H1 (cell line): ENCODE measurements around the gene PLA2G10.
"Not testable (repeated sequence)": the region's sequence is repeated elsewhere in the genome, so short reads cannot be mapped to it uniquely, and the experiment has no call there.

Source experiments
- CTCF ChIP-seq, 3 experiments: IDR thresholded peaks; 1 replicate in 2 of 3; 2 replicates in 1 of 3; pipeline versions ENCODE4 v1.5.1 to v1.6.1; 2011; ENCODE audit warnings: low read length in 3 of 3, mild to moderate bottlenecking in 3 of 3, inconsistent platforms in 2 of 3, low read depth in 1 of 3, moderate library complexity in 1 of 3; ENCODE audit not compliant: insufficient read depth in 1 of 3; ENCODE audit errors: control extremely low read depth in 1 of 3
- EP300 ChIP-seq, 2 experiments: IDR thresholded peaks; 1 replicate in 1 of 2; 2 replicates in 1 of 2; pipeline ENCODE4 v1.6.1; 2011 to 2012; ENCODE audit warnings: low read depth in 2 of 2, low read length in 2 of 2, mild to moderate bottlenecking in 2 of 2, borderline replicate concordance in 1 of 2, inconsistent platforms in 1 of 2, moderate library complexity in 1 of 2
- EZH2 ChIP-seq: fragments of 200-600 bp; sonication (generic); IDR thresholded peaks from 2 replicates; pipeline ENCODE4 v1.7.1; 2012; ENCODE audit warnings: low read depth, mild to moderate bottlenecking, moderate library complexity, low read length, inconsistent platforms; ENCODE audit not compliant: severe bottlenecking
- GTF2F1 ChIP-seq: IDR thresholded peaks from 2 replicates; pipeline ENCODE4 v1.6.1; 2012; ENCODE audit warnings: low read depth, low read length, improper control_type of control experiment, borderline replicate concordance
- HDAC2 ChIP-seq, 2 experiments: fragments of 300-600 bp in 1 of 2; sonication (generic) in 1 of 2; IDR thresholded peaks; 2 replicates each; pipeline ENCODE4 v1.6.1; 2011 to 2012; ENCODE audit warnings: low read depth in 2 of 2, low read length in 2 of 2, mild to moderate bottlenecking in 2 of 2, moderate library complexity in 2 of 2, borderline replicate concordance in 1 of 2, inconsistent platforms in 1 of 2
- JUN ChIP-seq: IDR thresholded peaks from 2 replicates; pipeline ENCODE4 v1.6.1; 2011; ENCODE audit warnings: low read depth, mild to moderate bottlenecking, improper control_type of control experiment, low read length
- KDM1A ChIP-seq: fragments of 200-600, 300-600 bp; sonication (generic); IDR thresholded peaks from 2 replicates; pipeline ENCODE4 v1.7.1; 2016; ENCODE audit warnings: mild to moderate bottlenecking, low read length, borderline replicate concordance
- POLR2A ChIP-seq, 2 experiments: IDR thresholded peaks; 1 replicate in 1 of 2; 2 replicates in 1 of 2; pipeline ENCODE4 v1.6.1; 2011; ENCODE audit warnings: low read depth in 2 of 2, low read length in 2 of 2, mild to moderate bottlenecking in 2 of 2; ENCODE audit errors: control extremely low read depth in 1 of 2
- SRF ChIP-seq: IDR thresholded peaks from 2 replicates; pipeline ENCODE4 v1.6.1; 2011; ENCODE audit warnings: mild to moderate bottlenecking, low read depth, low read length, moderate library complexity
- TF ChIP-seq, protein P1 (sequence below): IDR thresholded peaks from 2 replicates; pipeline ENCODE4 v1.6.1; 2012; ENCODE audit warnings: inconsistent platforms

GRCh38 chr16:14733233-14733632, 39.1 kb upstream of the PLA2G10 start:
- not testable (repeated sequence) for TF ChIP-seq KDM1A; CTCF (IDR thresholded peaks at IDR 0.05; ENCODE audit: control extremely low read depth in 1 of 3, insufficient read depth in 1 of 3, low read depth in 1 of 3, low read length in 3 of 3); SRF; EP300 (IDR thresholded peaks at IDR 0.05; ENCODE audit: borderline replicate concordance in 1 of 2, low read depth in 2 of 2, low read length in 2 of 2); POLR2A (IDR thresholded peaks at IDR 0.05; ENCODE audit: control extremely low read depth in 1 of 2, low read depth in 2 of 2, low read length in 2 of 2); EZH2; HDAC2 (IDR thresholded peaks at IDR 0.05; ENCODE audit: borderline replicate concordance in 1 of 2, low read depth in 2 of 2, low read length in 2 of 2); GTF2F1; JUN
- TF ChIP-seq, protein P1, sequence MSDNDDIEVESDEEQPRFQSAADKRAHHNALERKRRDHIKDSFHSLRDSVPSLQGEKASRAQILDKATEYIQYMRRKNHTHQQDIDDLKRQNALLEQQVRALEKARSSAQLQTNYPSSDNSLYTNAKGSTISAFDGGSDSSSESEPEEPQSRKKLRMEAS = not testable (repeated sequence)
